CD14-positive monocyte (primary cell): ENCODE measurements around the gene TENT4A. TPM values are rescaled to one million over a fixed set of nuclear protein-coding genes. Genes with fewer than 3 reads are reported as not detected.

Experiments
- DNase-seq, 3 donors: peaks; one replicate each; pipeline ENCODE4 v3.0.0-alpha.2; 2011 to 2022
- H2AFZ ChIP-seq: 2 replicates; pipeline ENCODE4 v1.6.0; 2012; ENCODE audit warnings: mild to moderate bottlenecking, low read depth, low read length, inconsistent platforms; ENCODE audit not compliant: insufficient read depth, poor library complexity, severe bottlenecking
- H3K27ac ChIP-seq, 2 donors: 1 replicate in 1 of 2; 2 replicates in 1 of 2; pipeline ENCODE4 v1.5.1; 2012 to 2013; ENCODE audit warnings: low read length in 2 of 2, control low read depth in 1 of 2, inconsistent platforms in 1 of 2, low read depth in 1 of 2, mild to moderate bottlenecking in 1 of 2
- H3K27me3 ChIP-seq, 2 donors: one replicate each; pipeline versions ENCODE4 v1.6.0 to v1.6.1; 2011 to 2013; ENCODE audit warnings: low read length in 2 of 2; ENCODE audit not compliant: control insufficient read depth in 2 of 2, insufficient read depth in 2 of 2
- H3K36me3 ChIP-seq, 2 donors: replicated peaks in 1 of 2; 1 replicate in 1 of 2; 2 replicates in 1 of 2; pipeline versions ENCODE4 v1.5.1 to v1.6.1; 2012 to 2013; ENCODE audit warnings: low read length in 2 of 2, control low read depth in 1 of 2, inconsistent platforms in 1 of 2, mild to moderate bottlenecking in 1 of 2; ENCODE audit not compliant: insufficient read depth in 2 of 2, control insufficient read depth in 1 of 2
- H3K4me1 ChIP-seq, 2 donors: 1 replicate in 1 of 2; 2 replicates in 1 of 2; pipeline versions ENCODE4 v1.5.1 to v1.6.1; 2012 to 2013; ENCODE audit warnings: low read length in 2 of 2, control low read depth in 1 of 2, inconsistent platforms in 1 of 2, mild to moderate bottlenecking in 1 of 2, moderate library complexity in 1 of 2; ENCODE audit not compliant: insufficient read depth in 2 of 2, control insufficient read depth in 1 of 2
- H3K4me2 ChIP-seq: replicated peaks from 2 replicates; pipeline ENCODE3; 2012; ENCODE audit warnings: low read length, moderate library complexity, mild to moderate bottlenecking; ENCODE audit not compliant: poor library complexity, severe bottlenecking; ENCODE audit errors: extremely low read depth
- H3K4me3 ChIP-seq, 3 experiments: fragments of 200-600 bp in 1 of 3; sonication (generic) in 1 of 3; replicated peaks in 1 of 3; 1 replicate in 2 of 3; 2 replicates in 1 of 3; pipeline ENCODE4 v1.5.1; 2011 to 2013; ENCODE audit warnings: low read length in 3 of 3, mild to moderate bottlenecking in 3 of 3, control low read depth in 2 of 3, low read depth in 2 of 3, inconsistent platforms in 1 of 3, moderate library complexity in 1 of 3
- H3K79me2 ChIP-seq: 2 replicates; pipeline ENCODE4 v1.6.0; 2012; ENCODE audit warnings: mild to moderate bottlenecking, control low read depth, inconsistent platforms, low read length, moderate library complexity; ENCODE audit not compliant: insufficient read depth
- H3K9ac ChIP-seq: 2 replicates; pipeline ENCODE4 v1.6.0; 2017; ENCODE audit warnings: low read length, mild to moderate bottlenecking; ENCODE audit not compliant: insufficient read depth, poor library complexity, severe bottlenecking
- H3K9me3 ChIP-seq, 2 donors: replicated peaks in 1 of 2; 1 replicate in 1 of 2; 2 replicates in 1 of 2; pipeline versions ENCODE4 v1.5.1 to v1.6.1; 2012 to 2013; ENCODE audit warnings: low read length in 2 of 2, control low read depth in 1 of 2; ENCODE audit not compliant: control insufficient read depth in 1 of 2, insufficient read depth in 1 of 2
- H4K20me1 ChIP-seq: 2 replicates; pipeline ENCODE4 v1.6.0; 2012; ENCODE audit warnings: mild to moderate bottlenecking, low read length, control low read depth, moderate library complexity; ENCODE audit not compliant: insufficient read depth
- H3K27ac Mint-ChIP-seq, 7 donors: one replicate each; pipeline ENCODE4 v1.8.0; 2020; ENCODE audit warnings: mild to moderate bottlenecking in 7 of 7, mixed read lengths in 7 of 7, moderate library complexity in 6 of 7, inconsistent platforms in 2 of 7
- H3K27me3 Mint-ChIP-seq, 3 donors: one replicate each; pipeline ENCODE4 v1.8.0; 2021 to 2022; ENCODE audit warnings: low read depth in 3 of 3, mild to moderate bottlenecking in 3 of 3, mixed read lengths in 3 of 3, moderate library complexity in 3 of 3, inconsistent platforms in 1 of 3
- H3K36me3 Mint-ChIP-seq, 2 donors: one replicate each; pipeline ENCODE4 v1.8.0; 2020; ENCODE audit warnings: mixed read lengths in 2 of 2, inconsistent platforms in 1 of 2, mild to moderate bottlenecking in 1 of 2
- H3K4me1 Mint-ChIP-seq: one replicate; pipeline ENCODE4 v1.8.0; 2020; ENCODE audit warnings: mild to moderate bottlenecking, mixed read lengths
- H3K4me3 Mint-ChIP-seq, 2 donors: one replicate each; pipeline ENCODE4 v1.8.0; 2020; ENCODE audit warnings: mild to moderate bottlenecking in 2 of 2, mixed read lengths in 2 of 2, moderate library complexity in 1 of 2
- H3K9me3 Mint-ChIP-seq, 7 donors: one replicate each; pipeline ENCODE4 v1.8.0; 2020 to 2022; ENCODE audit warnings: mixed read lengths in 7 of 7, mild to moderate bottlenecking in 6 of 7, moderate library complexity in 6 of 7, inconsistent platforms in 2 of 7
- CTCF ChIP-seq: fragments of 200-600 bp; IDR thresholded peaks from one replicate; pipeline ENCODE4 v1.8.0; 2022; ENCODE audit warnings: antibody characterized with exemption, mild to moderate bottlenecking
- WGBS: methylation state at CpG from one replicate; pipeline ENCODE4 v1.1.5; 2013; ENCODE audit warnings: missing lambda C conversion rate; ENCODE audit not compliant: insufficient coverage; 5-methylcytosine and 5-hydroxymethylcytosine counted together
- intact Hi-C, 2 donors: fragments of 100-400 bp; cut with micrococcal nuclease; formaldehyde crosslinking; loops; one replicate each; pipeline versions ENCODE4 v1.15.0 to v1.15.1; 2023
- polyA plus RNA-seq, 3 donors: library from polyadenylated mRNA; depleted of rRNA in 1 of 3; unstranded in 2 of 3; stranded (reverse) in 1 of 3; fragments of 300-500 nt in 2 of 3; fragments of >200 nt in 1 of 3; fragmentation: Illumina TruSeq in 2 of 3; gene quantifications; 1 replicate in 2 of 3; 2 replicates in 1 of 3; pipeline ENCODE4 v1.2.3, GENCODE V29; 2012 to 2021

The TENT4A gene
- polyA plus RNA-seq, 3 donors: 0.17 to 15.6 (median 0.44) TPM

GRCh38 chr5:6726006-6726405 lies 12.8 kb downstream of the TENT4A start:
- no peak for DNase-seq
- Histone ChIP-seq H3K27ac (no peak overlapping the region), H3K27me3 (no peaks in the 10 kb centered on the region), H2AFZ (no peak overlapping the region), H3K4me3 (no peak overlapping the region), H3K4me1 (peaks cover 28 to 36% of the 10 kb centered on the region in 2 donors), H3K9ac (no peak overlapping the region), H3K4me2 (no peak overlapping the region), H3K9me3 (no peaks in the 10 kb centered on the region), H3K36me3 (peaks cover 6 to 37% of the 10 kb centered on the region in 2 donors), H4K20me1 (peaks cover 94% of the 10 kb centered on the region), H3K79me2 (peaks cover 100% of the 10 kb centered on the region)
- Mint-ChIP-seq H3K4me3 (no peak overlapping the region), H3K36me3 (peaks cover 43 to 49% of the 10 kb centered on the region in 2 donors), H3K9me3 (no peaks in the 10 kb centered on the region), H3K4me1 (peaks cover 61% of the 10 kb centered on the region), H3K27ac (peak overlapping the region in 3 of 7 donors; percentile 30 to 67 (median 43)), H3K27me3 (no peaks in the 10 kb centered on the region)
- intact Hi-C loops: no loop called here
- no peak for TF ChIP-seq CTCF
- 90% methylated on average over 8 of the region's 9 CpGs for WGBS

DNA sequence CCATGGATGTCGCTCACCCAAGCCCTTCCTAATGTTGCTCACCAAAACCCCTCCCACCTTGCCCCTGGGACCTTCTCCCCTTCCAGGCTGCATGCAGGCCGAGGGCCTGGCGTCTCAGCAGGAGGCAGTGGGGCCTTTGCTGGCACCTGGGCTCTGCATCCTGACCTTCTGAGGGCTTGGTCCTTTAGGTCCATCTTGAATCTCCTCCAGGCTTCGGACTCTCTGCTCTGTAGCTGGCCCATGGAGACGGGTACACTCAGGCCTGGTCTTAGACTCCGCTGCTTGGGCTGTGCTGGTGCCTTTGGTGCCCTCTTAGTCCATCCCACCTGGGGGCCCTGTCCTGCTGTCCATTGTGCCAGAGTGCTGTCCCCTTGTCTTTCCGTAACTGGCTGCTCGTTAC lies 14.0 kb downstream of the TENT4A start:
- DNase-seq: no peak
- H3K27me3 Mint-ChIP-seq: no peaks in the 10 kb centered on the region
- no peak overlapping the region for H3K4me3 Mint-ChIP-seq
- intact Hi-C loops: no loop called here
- peaks cover 45 to 55% of the 10 kb centered on the region in 2 donors for H3K36me3 Mint-ChIP-seq
- Histone ChIP-seq H3K4me3 (no peak overlapping the region), H3K4me1 (peaks cover 23 to 36% of the 10 kb centered on the region in 2 donors), H3K27ac (no peak overlapping the region), H3K27me3 (no peaks in the 10 kb centered on the region), H3K4me2 (no peak overlapping the region), H3K9ac (no peak overlapping the region), H2AFZ (no peak overlapping the region), H4K20me1 (peaks cover 96% of the 10 kb centered on the region), H3K9me3 (no peaks in the 10 kb centered on the region), H3K36me3 (peaks cover 6 to 37% of the 10 kb centered on the region in 2 donors), H3K79me2 (peaks cover 100% of the 10 kb centered on the region)
- no peaks in the 10 kb centered on the region for H3K9me3 Mint-ChIP-seq
- WGBS: 94% methylated on average over 8 of the region's 8 CpGs
- no peak for TF ChIP-seq CTCF
- H3K27ac Mint-ChIP-seq: peak overlapping the region in 3 of 7 donors; percentile 24 to 56 (median 55)
- H3K4me1 Mint-ChIP-seq: peaks cover 62% of the 10 kb centered on the region
